ENCODE results near the gene F2RL1. TPM values are rescaled to one million over a fixed set of nuclear protein-coding genes. Genes with fewer than 3 reads are reported as not detected.

F2RL1 gene
- total RNA-seq, 1 experiment from 2014 or later, result 23.0 TPM

DNA sequence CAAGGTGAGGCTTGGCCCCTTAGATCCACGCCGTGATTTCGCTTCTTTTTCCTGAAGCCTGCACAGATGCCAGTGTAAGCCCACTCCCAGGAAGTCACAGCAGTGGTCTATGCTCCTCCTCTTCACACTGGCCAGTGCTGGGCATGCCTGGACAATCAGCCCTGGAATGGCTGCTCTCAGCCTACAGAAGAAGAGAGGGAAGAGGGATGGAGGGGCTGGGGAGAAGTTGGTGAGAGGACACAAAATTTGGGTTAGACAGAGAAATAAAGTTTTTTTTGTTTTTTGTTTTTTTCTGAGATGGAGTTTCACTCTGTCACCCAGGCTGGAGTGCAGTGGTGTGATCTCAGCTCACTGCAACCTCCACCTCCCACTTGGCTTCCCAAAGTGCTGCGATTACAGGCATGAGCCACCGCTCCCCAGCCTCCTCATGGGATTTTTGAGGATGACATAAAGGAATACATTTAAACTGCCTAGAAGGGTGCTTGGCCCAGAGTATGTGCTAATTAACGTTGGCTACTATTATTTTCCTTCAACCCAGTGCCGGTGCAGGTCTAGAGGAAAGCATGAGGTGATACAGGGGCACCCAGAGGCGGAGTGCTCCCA lies 31.8 kb downstream of the F2RL1 start:
- H4K20me1 ChIP-seq (ENCODE audit: control insufficient read depth, insufficient read depth, insufficient read length), result no peaks in the 10 kb centered on the region
- Mint-ChIP-seq H3K27ac (no peak overlapping the region), H3K27me3 (ENCODE audit: low read depth) (no peaks in the 10 kb centered on the region; the same call in 1 of the 2 replicates), H3K4me1 (peaks cover 8 to 10% of the 10 kb centered on the region in 2 experiments), H3K4me3 (no peak overlapping the region), H3K9me3 (peaks cover 22 to 24% of the 10 kb centered on the region in 2 experiments), H3K36me3 (ENCODE audit: insufficient read depth in 1 of 3, low read depth in 3 of 3) (peaks cover 8 to 28% (median 16%) of the 10 kb centered on the region in 3 experiments)
- no peak overlapping the region for H2BK15ac ChIP-seq (ENCODE audit: low read depth, low read length)
- H3K79me1 ChIP-seq (ENCODE audit: insufficient read depth, low read depth, low read length, poor library complexity, severe bottlenecking), result no peaks in the 10 kb centered on the region
- H3K14ac ChIP-seq (ENCODE audit: insufficient read depth, low read length), result no peak overlapping the region; the same call in 1 of the 2 replicates
- no peak overlapping the region for H2AFZ ChIP-seq (ENCODE audit: low read length)
- no peak overlapping the region for H4K5ac ChIP-seq (ENCODE audit: insufficient read length, low read depth, low read length)
- H2BK5ac ChIP-seq (ENCODE audit: insufficient read length, low read length), result no peak overlapping the region
- H3K27ac ChIP-seq (ENCODE audit: insufficient read length, low read depth, low read length), result no peak overlapping the region
- WGBS (ENCODE audit: extremely low coverage, insufficient read length, low lambda C conversion rate), result no CpG with 5 or more reads among the region's 8 CpGs
- H3K79me2 ChIP-seq (ENCODE audit: insufficient read depth, low read length), result no peaks in the 10 kb centered on the region
- no peak overlapping the region for H2BK120ac ChIP-seq (ENCODE audit: low read depth, low read length, poor library complexity, severe bottlenecking)
- H3K9me3 ChIP-seq (ENCODE audit: control insufficient read depth, low read depth, low read length), result peaks cover 9% of the 10 kb centered on the region
- H3K18ac ChIP-seq (ENCODE audit: insufficient read length, low read depth, low read length), result no peak overlapping the region
- no peak overlapping the region for H4K91ac ChIP-seq (ENCODE audit: insufficient read length, low read depth, low read length)
- no peak overlapping the region for H2AK5ac ChIP-seq (ENCODE audit: insufficient read length, low read length)
- no peaks in the 10 kb centered on the region for H3K27me3 ChIP-seq (ENCODE audit: insufficient read depth, low read length)
- no peak overlapping the region for H3K56ac ChIP-seq (ENCODE audit: insufficient read length, low read depth, low read length)
- H2BK12ac ChIP-seq (ENCODE audit: insufficient read length, low read depth, low read length), result no peak overlapping the region
- no peaks in the 10 kb centered on the region for H3K4me1 ChIP-seq (ENCODE audit: insufficient read depth, low read length)
- H3K9ac ChIP-seq (ENCODE audit: extremely low read depth, insufficient read length, low read length), result no peak overlapping the region
- DNase-seq, result no peak
- H3K23ac ChIP-seq (ENCODE audit: insufficient read length, low read depth, low read length), result no peak overlapping the region
- H3K23me2 ChIP-seq (ENCODE audit: insufficient read length, low read depth, low read length, poor library complexity, severe bottlenecking), result no peaks in the 10 kb centered on the region
- no peak overlapping the region for H4K8ac ChIP-seq (replicated peaks; ENCODE audit: insufficient read length, low read depth, low read length)
- H3K4ac ChIP-seq (ENCODE audit: low read depth, low read length), result no peak overlapping the region
- no peak overlapping the region for H3K4me2 ChIP-seq (ENCODE audit: insufficient read depth, insufficient read length, low read length)
- TF ChIP-seq, protein P1, sequence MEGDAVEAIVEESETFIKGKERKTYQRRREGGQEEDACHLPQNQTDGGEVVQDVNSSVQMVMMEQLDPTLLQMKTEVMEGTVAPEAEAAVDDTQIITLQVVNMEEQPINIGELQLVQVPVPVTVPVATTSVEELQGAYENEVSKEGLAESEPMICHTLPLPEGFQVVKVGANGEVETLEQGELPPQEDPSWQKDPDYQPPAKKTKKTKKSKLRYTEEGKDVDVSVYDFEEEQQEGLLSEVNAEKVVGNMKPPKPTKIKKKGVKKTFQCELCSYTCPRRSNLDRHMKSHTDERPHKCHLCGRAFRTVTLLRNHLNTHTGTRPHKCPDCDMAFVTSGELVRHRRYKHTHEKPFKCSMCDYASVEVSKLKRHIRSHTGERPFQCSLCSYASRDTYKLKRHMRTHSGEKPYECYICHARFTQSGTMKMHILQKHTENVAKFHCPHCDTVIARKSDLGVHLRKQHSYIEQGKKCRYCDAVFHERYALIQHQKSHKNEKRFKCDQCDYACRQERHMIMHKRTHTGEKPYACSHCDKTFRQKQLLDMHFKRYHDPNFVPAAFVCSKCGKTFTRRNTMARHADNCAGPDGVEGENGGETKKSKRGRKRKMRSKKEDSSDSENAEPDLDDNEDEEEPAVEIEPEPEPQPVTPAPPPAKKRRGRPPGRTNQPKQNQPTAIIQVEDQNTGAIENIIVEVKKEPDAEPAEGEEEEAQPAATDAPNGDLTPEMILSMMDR (conservative IDR thresholded peaks at IDR 0.05), result no peak
- no peak overlapping the region for H3T11ph ChIP-seq (ENCODE audit: low read length)
- no peak overlapping the region for H2BK20ac ChIP-seq (ENCODE audit: low read depth, low read length, poor library complexity, severe bottlenecking)
